T-cell (primary cell): Measurements from ENCODE around the gene PYHIN1. TPM values are rescaled to one million over a fixed set of nuclear protein-coding genes. Genes with fewer than 3 reads are reported as not detected.

Source experiments
- ATAC-seq, 4 experiments: fragments of 200-7000 bp in 3 of 4; fragments of 150-1000 bp in 1 of 4; cut with Tn5 transposase; replicated peaks in 1 of 4; 1 replicate in 3 of 4; 2 replicates in 1 of 4; pipeline ENCODE4 v1.10.0; 2021; ENCODE audit warnings: moderate library complexity in 3 of 4, mild to moderate bottlenecking in 2 of 4, moderate number of reproducible peaks in 1 of 4
- CTCF ChIA-PET, 2 donors: fragments of 300-600 bp; sonication (Branson Sonifier 250); formaldehyde crosslinking; loops; one replicate each; lab custom pipeline; 2022; ENCODE audit warnings: antibody characterized with exemption in 2 of 2; lab: Charles Lee
- POLR2A ChIA-PET, 2 donors: fragments of 300-600 bp; sonication (Branson Sonifier 250); formaldehyde crosslinking; loops; one replicate each; lab custom pipeline; 2022; ENCODE audit warnings: antibody characterized with exemption in 2 of 2; lab: Charles Lee
- DNase-seq, 35 experiments: peaks; one replicate each; pipeline versions ENCODE4 v3.0.0 to v3.0.0-alpha.2; 2013 to 2023
- H3K27ac ChIP-seq: one replicate; pipeline ENCODE4 v1.5.1; 2013; ENCODE audit warnings: low read length
- H3K27me3 ChIP-seq, 2 experiments: replicated peaks in 1 of 2; 1 replicate in 1 of 2; 2 replicates in 1 of 2; pipeline versions ENCODE4 v1.6.1 to v1.7.0; 2013; ENCODE audit warnings: low read length in 1 of 2, mixed read lengths in 1 of 2; ENCODE audit not compliant: control insufficient read depth in 2 of 2, insufficient read depth in 2 of 2; ENCODE audit errors: extremely low read depth in 1 of 2
- H3K36me3 ChIP-seq, 2 donors: 1 replicate in 1 of 2; 2 replicates in 1 of 2; pipeline versions ENCODE4 v1.6.1 to v1.7.0; 2013; ENCODE audit warnings: low read length in 1 of 2; ENCODE audit not compliant: control insufficient read depth in 2 of 2, insufficient read depth in 1 of 2; ENCODE audit errors: extremely low read depth in 1 of 2
- H3K4me1 ChIP-seq, 2 experiments: 1 replicate in 1 of 2; 2 replicates in 1 of 2; pipeline versions ENCODE4 v1.6.1 to v1.7.0; 2013; ENCODE audit warnings: low read length in 2 of 2, mixed read lengths in 1 of 2; ENCODE audit not compliant: insufficient read depth in 2 of 2, control insufficient read depth in 1 of 2; ENCODE audit errors: extremely low read depth in 1 of 2
- H3K4me3 ChIP-seq, 2 donors: 1 replicate in 1 of 2; 2 replicates in 1 of 2; pipeline versions ENCODE4 v1.5.1 to v1.7.0; 2013; ENCODE audit warnings: mild to moderate bottlenecking in 2 of 2, low read length in 1 of 2, moderate library complexity in 1 of 2; ENCODE audit not compliant: control insufficient read depth in 1 of 2; ENCODE audit errors: extremely low read depth in 1 of 2
- H3K9me3 ChIP-seq: 2 replicates; pipeline ENCODE4 v1.7.0; 2013
- H3K27ac Mint-ChIP-seq, 2 donors: one replicate each; pipeline ENCODE4 v1.8.0; 2020 to 2021; ENCODE audit warnings: mild to moderate bottlenecking in 2 of 2, mixed read lengths in 2 of 2
- H3K27me3 Mint-ChIP-seq, 2 donors: one replicate each; pipeline ENCODE4 v1.8.0; 2021 to 2022; ENCODE audit warnings: mixed read lengths in 2 of 2
- H3K36me3 Mint-ChIP-seq: one replicate; pipeline ENCODE4 v1.8.0; 2021; ENCODE audit warnings: mixed read lengths
- H3K4me1 Mint-ChIP-seq, 3 donors: one replicate each; pipeline ENCODE4 v1.8.0; 2020 to 2022; ENCODE audit warnings: mixed read lengths in 3 of 3, mild to moderate bottlenecking in 1 of 3
- H3K4me3 Mint-ChIP-seq, 3 donors: one replicate each; pipeline ENCODE4 v1.8.0; 2020 to 2022; ENCODE audit warnings: mild to moderate bottlenecking in 3 of 3, mixed read lengths in 3 of 3, moderate library complexity in 3 of 3
- H3K9me3 Mint-ChIP-seq, 3 donors: one replicate each; pipeline ENCODE4 v1.8.0; 2020 to 2022; ENCODE audit warnings: mixed read lengths in 3 of 3
- WGBS: methylation state at CpG from one replicate; pipeline ENCODE4 v1.1.5; 2013; ENCODE audit warnings: missing lambda C conversion rate; ENCODE audit not compliant: insufficient coverage; 5-methylcytosine and 5-hydroxymethylcytosine counted together
- total RNA-seq, 35 experiments: library from RNA in 6 of 35; stranded (reverse) in 6 of 35; fragments of 120-200 nt in 1 of 35; gene quantifications; one replicate each; pipeline versions ENCODE4 v1.2.1 to v1.2.4 and lab custom pipeline; 2013 to 2026

Gene PYHIN1
- total RNA-seq, 5 donors from 2014 or later (not counting 1 experiment from before 2014, with no cell fraction given), result 32.6 to 65.4 (median 35.4) TPM

- H3K9me3 Mint-ChIP-seq, result peaks cover 3 to 37% (median 11%) of the 10 kb centered on the region in 3 donors
Observed at GRCh38 chr1:158962983-158963382, 31.6 kb downstream of the PYHIN1 start.

DNA sequence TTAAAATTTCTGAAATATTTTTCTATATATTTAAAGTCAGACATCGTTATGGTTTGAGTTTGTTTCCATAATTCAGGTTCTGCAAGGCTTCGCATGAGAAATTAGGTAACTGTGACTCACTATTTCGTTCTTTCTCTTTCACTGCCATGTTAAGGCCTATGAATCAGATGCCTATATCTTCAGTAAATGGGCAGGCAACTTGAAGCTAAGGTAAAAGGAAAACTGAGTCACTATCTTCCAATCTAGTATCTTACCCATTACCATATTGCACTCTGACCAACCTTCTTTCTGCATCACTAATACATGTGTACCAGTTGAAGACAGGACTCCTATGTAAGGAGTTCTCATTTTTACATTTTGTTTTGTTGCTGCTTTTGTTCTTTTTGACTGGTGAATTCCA lies 37.8 kb downstream of the PYHIN1 start:
- Mint-ChIP-seq H3K36me3 (peaks cover 55% of the 10 kb centered on the region), H3K27ac (peak overlapping the region in 1 of 2 donors; percentile 8), H3K27me3 (peaks cover 0 to 4% of the 10 kb centered on the region in 2 donors), H3K4me3 (no peak overlapping the region), H3K4me1 (peaks cover 0 to 18% (median 14%) of the 10 kb centered on the region in 3 donors), H3K9me3 (peaks cover 2 to 40% (median 11%) of the 10 kb centered on the region in 3 donors)
- Histone ChIP-seq H3K36me3 (peaks cover 0 to 9% of the 10 kb centered on the region in 2 donors), H3K4me3 (no peak overlapping the region), H3K27me3 (no peaks in the 10 kb centered on the region), H3K27ac (no peak overlapping the region), H3K4me1 (no peaks in the 10 kb centered on the region), H3K9me3 (peaks cover 3% of the 10 kb centered on the region)
- WGBS, result no CpG with 5 or more reads among the region's 3 CpGs
- no peak for DNase-seq
- CTCF ChIA-PET, result no interaction called here
- POLR2A ChIA-PET, result no interaction called here
- ATAC-seq, result no peak

More at GRCh38 chr1:158962983-158963382, 31.6 kb downstream of the PYHIN1 start:
- Mint-ChIP-seq H3K36me3 (peaks cover 79% of the 10 kb centered on the region), H3K4me3 (no peak overlapping the region), H3K27me3 (peaks cover 0 to 8% of the 10 kb centered on the region in 2 donors), H3K4me1 (peaks cover 0 to 4% (median 2%) of the 10 kb centered on the region in 3 donors), H3K27ac (no peak overlapping the region)
- POLR2A ChIA-PET, result no interaction called here
- Histone ChIP-seq H3K27me3 (no peaks in the 10 kb centered on the region), H3K4me1 (no peaks in the 10 kb centered on the region), H3K36me3 (peaks cover 11 to 16% of the 10 kb centered on the region in 2 donors), H3K27ac (no peak overlapping the region), H3K4me3 (no peak overlapping the region), H3K9me3 (peaks cover 3% of the 10 kb centered on the region)
- CTCF ChIA-PET, result interaction anchor here in 1 of 2 donors (1.2 kb wide), 1 partner anchor 12 kb away, joined by 4 read pairs; no protein-coding TSS in a partner anchor
- DNase-seq (no peak), ATAC-seq (no peak)
- WGBS, result 72% methylated on average over 5 of the region's 5 CpGs

DNA sequence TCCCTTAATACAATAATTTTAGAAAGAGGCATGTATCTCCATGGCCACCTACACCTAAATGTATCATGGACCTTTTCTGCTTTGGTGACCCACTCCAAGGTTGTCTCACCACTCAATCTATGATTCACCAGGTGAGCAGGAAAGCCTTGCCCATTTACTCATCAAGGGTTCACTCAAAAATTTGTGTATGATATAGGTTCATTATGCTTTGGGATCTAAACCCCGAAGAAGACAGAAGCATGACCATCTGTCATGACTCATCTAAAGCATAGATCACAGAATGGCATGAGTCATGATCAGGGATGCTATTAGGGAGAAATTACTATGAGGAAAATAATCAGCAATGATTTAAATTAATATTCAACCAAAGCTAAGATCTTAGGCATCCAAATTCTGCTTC lies 38.5 kb downstream of the PYHIN1 start:
- Mint-ChIP-seq H3K9me3 (peaks cover 2 to 36% (median 11%) of the 10 kb centered on the region in 3 donors), H3K27ac (peak overlapping the region in 1 of 2 donors; percentile 8), H3K36me3 (peaks cover 55% of the 10 kb centered on the region), H3K27me3 (peaks cover 0 to under 1% of the 10 kb centered on the region in 2 donors), H3K4me3 (no peak overlapping the region), H3K4me1 (peaks cover 0 to 18% (median 14%) of the 10 kb centered on the region in 3 donors)
- ATAC-seq (no peak), DNase-seq (no peak)
- Histone ChIP-seq H3K4me3 (no peak overlapping the region), H3K27me3 (no peaks in the 10 kb centered on the region), H3K4me1 (no peaks in the 10 kb centered on the region), H3K27ac (no peak overlapping the region), H3K36me3 (peaks cover 0 to 9% of the 10 kb centered on the region in 2 donors), H3K9me3 (peaks cover 3% of the 10 kb centered on the region)
- no CpG with 5 or more reads among the region's 1 CpG for WGBS
- ChIA-PET CTCF (no interaction called here), POLR2A (no interaction called here)

DNA sequence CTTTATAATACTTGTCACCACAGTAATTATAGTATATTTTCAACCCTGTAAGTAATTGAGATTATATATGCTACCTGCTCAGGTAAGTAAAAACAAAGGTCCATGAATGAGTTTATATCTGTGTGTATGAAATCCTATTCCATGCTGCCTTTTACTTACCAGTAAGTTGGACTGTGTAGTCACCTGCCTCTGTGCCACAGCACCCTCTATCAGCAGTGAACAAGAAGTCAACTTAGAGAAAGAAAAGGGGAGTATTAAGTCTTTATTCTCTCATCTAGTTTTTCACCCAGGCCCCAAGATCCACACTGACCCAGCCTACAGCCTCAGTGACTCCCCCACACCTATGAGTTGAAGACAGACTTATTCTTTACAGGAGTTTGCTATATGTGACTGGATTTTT lies 41.5 kb downstream of the PYHIN1 start:
- Mint-ChIP-seq H3K27me3 (no peaks in the 10 kb centered on the region), H3K36me3 (peaks cover 56% of the 10 kb centered on the region)
- CTCF ChIA-PET, result no interaction called here

GRCh38 chr1:158976219-158976618 lies 44.9 kb downstream of the PYHIN1 start:
- no peak overlapping the region for H3K4me3 Mint-ChIP-seq
- 83% methylated on average over 2 of the region's 4 CpGs for WGBS
- Histone ChIP-seq H3K4me3 (no peak overlapping the region), H3K27ac (no peak overlapping the region), H3K27me3 (no peaks in the 10 kb centered on the region), H3K36me3 (peaks cover 0 to 22% of the 10 kb centered on the region in 2 donors), H3K4me1 (no peaks in the 10 kb centered on the region), H3K9me3 (no peaks in the 10 kb centered on the region)
- H3K36me3 Mint-ChIP-seq, result peaks cover 71% of the 10 kb centered on the region
- H3K27ac Mint-ChIP-seq, result no peak overlapping the region
- CTCF ChIA-PET, result no interaction called here
- H3K27me3 Mint-ChIP-seq, result no peaks in the 10 kb centered on the region
- peaks cover 0 to 15% (median 0%) of the 10 kb centered on the region in 3 donors for H3K4me1 Mint-ChIP-seq
- no peak for DNase-seq
- ATAC-seq, result no peak
- POLR2A ChIA-PET, result no interaction called here
- H3K9me3 Mint-ChIP-seq, result peaks cover 4 to 14% (median 10%) of the 10 kb centered on the region in 3 donors

More for the DNA sequence above, 41.5 kb downstream of the PYHIN1 start:
- Histone ChIP-seq H3K36me3 (peaks cover 0 to 18% of the 10 kb centered on the region in 2 donors), H3K4me3 (no peak overlapping the region), H3K4me1 (no peaks in the 10 kb centered on the region), H3K9me3 (no peaks in the 10 kb centered on the region), H3K27ac (no peak overlapping the region), H3K27me3 (no peaks in the 10 kb centered on the region)
- DNase-seq (peak in 1 of 35 experiments; percentile 29), ATAC-seq (peak in 1 of 4 experiments; percentile 33)
- POLR2A ChIA-PET, result no interaction called here
- Mint-ChIP-seq H3K4me1 (peaks cover 0 to 22% (median 15%) of the 10 kb centered on the region in 3 donors), H3K27ac (peak overlapping the region in 1 of 2 donors; percentile 30), H3K4me3 (no peak overlapping the region), H3K9me3 (peaks cover 0 to 12% (median 2%) of the 10 kb centered on the region in 3 donors)

DNA sequence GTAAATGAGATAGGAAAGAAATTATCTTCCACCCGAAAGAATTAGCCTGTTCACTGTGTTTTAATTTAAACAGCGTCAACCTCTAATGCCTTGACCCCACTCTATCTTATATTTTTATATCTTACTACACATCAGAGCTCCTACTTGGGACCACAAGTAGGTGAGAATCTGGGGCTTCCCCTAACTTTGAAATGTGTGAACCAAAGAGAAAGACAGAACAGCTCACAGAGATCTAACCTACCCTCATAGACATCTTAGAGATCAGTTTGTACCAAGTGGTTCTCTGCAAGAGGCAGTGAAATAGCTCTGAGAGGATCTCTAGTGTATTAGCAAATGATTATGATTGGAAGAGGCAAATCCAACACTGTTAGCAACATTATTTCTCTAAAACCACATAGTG lies 47.4 kb downstream of the PYHIN1 start:
- no CpG with 5 or more reads among the region's 2 CpGs for WGBS
- Mint-ChIP-seq H3K9me3 (peaks cover 6 to 33% (median 27%) of the 10 kb centered on the region in 3 donors), H3K4me1 (peaks cover 0 to 13% (median 2%) of the 10 kb centered on the region in 3 donors), H3K36me3 (peaks cover 79% of the 10 kb centered on the region), H3K27me3 (no peaks in the 10 kb centered on the region), H3K27ac (no peak overlapping the region), H3K4me3 (no peak overlapping the region)
- H3K4me1 ChIP-seq, result no peaks in the 10 kb centered on the region
- no peaks in the 10 kb centered on the region for H3K27me3 ChIP-seq
- peaks cover 0 to 22% of the 10 kb centered on the region in 2 donors for H3K36me3 ChIP-seq
- peak overlapping the region; percentile 3 for H3K27ac ChIP-seq
- peak in 3 of 4 experiments; percentile 41 to 76 (median 68) for ATAC-seq
- H3K4me3 ChIP-seq, result no peak overlapping the region
- CTCF ChIA-PET, result interaction anchor here in 1 of 2 donors (0.6 to 1.1 kb wide), 4 partner anchors 20 to 184 kb away, joined by 3 to 5 read pairs (median 4); no protein-coding TSS in a partner anchor
- peak in 3 of 35 experiments; percentile 3 to 58 (median 7) for DNase-seq
- no peaks in the 10 kb centered on the region for H3K9me3 ChIP-seq
- POLR2A ChIA-PET, result interaction anchor here in 1 of 2 donors (0.6 kb wide), 1 partner anchor 861 kb away, joined by 6 read pairs; no protein-coding TSS in a partner anchor
